Stimulated activated CD8-positive, alpha-beta memory T cell treated with anti-CD3 and anti-CD28 coated beads, Interleukin-12 subunit alpha, Interleukin-12 subunit beta, amount 100 ng/mL, for 4 hours (primary cell): ENCODE results near the gene DEGS1.
A peak's percentile ranks its signal among the peaks of the same experiment; 100 is the strongest.
"Not testable (repeated sequence)": the region's sequence is repeated elsewhere in the genome, so short reads cannot be mapped to it uniquely, and the experiment has no call there.

Source experiments
- DNase-seq: peaks from one replicate; pipeline ENCODE4 v3.0.0-alpha.2; 2020; ENCODE audit warnings: low read depth

Gene DEGS1

GRCh38 chr1:224180783-224181452 lies 2.1 kb upstream of the DEGS1 start:
- DNase-seq: no peak

DNA sequence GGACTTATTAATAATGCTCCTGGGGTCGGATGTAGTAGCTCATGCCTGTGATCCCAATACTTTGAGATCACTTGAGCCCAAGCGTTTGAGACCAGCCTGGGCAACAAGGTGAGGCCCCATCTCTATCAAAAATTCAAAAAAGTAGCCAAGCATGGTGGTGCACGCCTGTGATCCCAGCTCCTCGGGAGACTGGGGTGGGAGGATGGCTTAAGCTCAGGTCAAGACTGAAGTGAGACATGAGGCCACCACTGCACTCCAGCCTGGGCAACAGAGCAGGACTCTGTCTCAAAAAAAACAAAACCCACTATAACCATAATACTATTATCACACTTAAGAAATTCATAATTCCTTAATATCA lies 1.6 kb upstream of the DEGS1 start:
- DNase-seq: no peak

DNA sequence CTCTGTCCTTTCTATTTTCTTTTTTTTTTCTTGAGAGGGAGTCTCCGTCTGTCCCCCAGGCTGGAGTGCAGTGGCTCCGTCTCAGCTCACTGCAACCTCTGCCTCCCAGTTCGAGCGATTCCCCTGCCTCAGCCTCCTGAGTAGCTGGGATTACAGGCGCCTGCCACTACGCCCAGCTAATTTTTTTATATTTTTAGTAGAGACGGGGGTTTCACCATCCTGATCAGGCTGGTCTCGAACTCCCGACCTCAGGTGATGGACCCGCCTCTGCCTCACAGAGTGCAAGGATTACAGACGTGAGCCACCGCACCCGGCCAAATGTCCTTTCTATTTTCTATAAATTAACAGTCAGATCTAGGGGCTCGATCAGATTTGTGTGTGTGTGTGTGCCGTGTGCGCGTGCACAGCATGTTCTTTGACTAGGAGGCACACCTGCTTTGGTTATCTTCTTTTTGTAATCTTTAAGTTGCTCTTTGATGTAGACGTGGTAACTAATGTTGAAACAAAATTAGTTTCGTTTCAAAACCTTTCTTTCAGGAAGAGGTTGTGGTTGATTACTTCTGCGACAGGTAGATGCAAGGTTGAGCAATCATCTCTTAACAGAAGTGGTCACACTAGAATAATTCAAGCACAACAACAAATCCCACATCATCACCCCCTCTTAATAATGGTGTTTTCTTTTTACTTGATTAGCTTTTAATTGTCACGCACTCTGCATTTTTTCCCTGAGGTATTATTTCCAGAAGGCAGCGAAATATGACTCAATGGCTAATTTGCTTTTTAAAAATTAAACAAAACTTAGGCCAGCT lies 779 bp upstream of the DEGS1 start:
- no peak for DNase-seq

DNA sequence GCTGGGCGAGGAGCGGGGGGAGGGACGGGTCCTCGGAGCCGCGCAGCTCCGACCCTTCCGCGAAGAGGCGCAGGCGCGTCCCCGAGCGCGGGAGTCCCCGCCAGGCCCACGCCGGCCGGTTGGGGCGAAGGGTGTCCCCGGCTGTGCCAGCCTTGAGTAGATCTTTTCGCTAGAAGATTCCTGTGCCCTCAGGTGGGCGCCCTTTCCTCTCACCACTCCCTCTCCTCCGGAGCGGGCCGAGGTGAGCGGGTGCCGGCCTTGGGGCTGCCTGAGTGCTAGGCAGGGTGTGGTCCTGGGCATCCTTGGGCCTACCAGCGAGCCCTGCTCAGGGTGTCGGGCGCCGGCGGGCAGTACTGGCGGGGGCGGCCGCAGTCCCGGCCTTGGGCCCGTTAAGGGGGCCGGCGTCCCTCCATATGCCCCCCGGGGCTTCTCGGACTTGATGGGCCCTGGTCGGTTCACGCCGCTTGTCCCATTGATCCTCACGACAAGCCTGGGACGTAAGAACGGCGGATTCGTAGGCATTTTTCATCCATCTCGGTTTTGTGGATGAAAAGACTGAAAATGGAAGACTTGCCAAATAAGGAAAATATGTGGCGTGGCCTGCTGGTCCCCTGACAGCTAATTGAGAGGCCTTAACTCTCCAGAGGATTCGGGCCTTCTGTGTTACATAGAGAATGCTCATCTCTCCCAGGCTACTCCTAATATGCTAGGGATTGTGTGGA lies 712 bp downstream of the DEGS1 start:
- DNase-seq: peak; percentile 56

GRCh38 chr1:224185208-224185607 lies 2.2 kb downstream of the DEGS1 start:
- DNase-seq: no peak

- DNase-seq: no peak
These were observed 5.2 kb downstream of the DEGS1 start for GRCh38 chr1:224188286-224188685.

- no peak for DNase-seq
These were observed 6.5 kb downstream of the DEGS1 start for GRCh38 chr1:224189561-224189960.

DNA sequence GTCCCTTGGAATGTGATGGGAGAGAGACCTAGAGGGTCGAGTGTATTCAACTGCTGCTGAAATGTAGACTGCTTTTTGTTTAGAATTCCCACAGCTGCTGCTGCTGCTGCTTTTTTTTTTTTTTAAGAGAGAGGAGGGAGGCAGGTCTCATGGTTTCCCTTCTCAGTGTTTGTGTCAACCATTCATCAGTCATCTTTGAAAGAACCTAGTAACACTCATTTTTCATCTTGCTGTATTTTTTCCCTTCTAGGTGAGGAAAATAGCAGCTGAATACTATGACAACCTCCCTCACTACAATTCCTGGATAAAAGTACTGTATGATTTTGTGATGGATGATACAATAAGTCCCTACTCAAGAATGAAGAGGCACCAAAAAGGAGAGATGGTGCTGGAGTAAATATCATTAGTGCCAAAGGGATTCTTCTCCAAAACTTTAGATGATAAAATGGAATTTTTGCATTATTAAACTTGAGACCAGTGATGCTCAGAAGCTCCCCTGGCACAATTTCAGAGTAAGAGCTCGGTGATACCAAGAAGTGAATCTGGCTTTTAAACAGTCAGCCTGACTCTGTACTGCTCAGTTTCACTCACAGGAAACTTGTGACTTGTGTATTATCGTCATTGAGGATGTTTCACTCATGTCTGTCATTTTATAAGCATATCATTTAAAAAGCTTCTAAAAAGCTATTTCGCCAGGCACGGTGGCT lies 9.2 kb downstream of the DEGS1 start:
- DNase-seq: no peak

DNA sequence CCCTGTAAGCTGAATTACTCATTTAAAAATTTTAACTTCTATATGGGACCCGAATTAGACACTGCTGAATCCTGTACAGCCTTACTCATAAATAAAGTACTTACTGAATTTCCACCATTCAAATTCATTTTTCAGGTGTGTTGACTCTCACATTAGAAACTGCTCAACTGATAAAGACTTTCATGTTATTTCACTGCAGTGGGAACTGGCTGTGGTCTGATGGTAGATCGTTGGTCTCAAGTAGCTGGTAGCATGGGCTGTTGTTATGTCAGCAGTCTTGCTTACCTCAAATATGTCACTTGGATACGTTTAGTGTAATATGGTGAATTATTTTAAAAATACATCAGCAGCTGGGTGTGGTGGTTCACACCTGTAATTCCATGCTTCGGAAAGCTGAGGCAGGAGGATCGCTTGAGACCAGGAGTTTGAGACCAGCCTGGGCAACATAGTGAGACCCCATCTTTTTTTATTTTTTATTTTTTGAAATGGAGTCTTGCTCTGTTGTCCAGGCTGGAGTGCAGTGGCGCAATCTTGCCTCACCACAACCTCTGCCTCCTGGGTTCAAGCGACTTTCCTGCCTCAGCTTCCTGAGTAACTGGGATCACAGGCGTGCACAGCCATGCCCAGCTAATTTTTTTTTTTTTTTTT lies 10.4 kb downstream of the DEGS1 start:
- DNase-seq: no peak

GRCh38 chr1:224196813-224197600 lies 14.0 kb downstream of the DEGS1 start:
- no peak for DNase-seq

GRCh38 chr1:224198572-224198971 lies 15.5 kb downstream of the DEGS1 start:
- DNase-seq: no peak

DNA sequence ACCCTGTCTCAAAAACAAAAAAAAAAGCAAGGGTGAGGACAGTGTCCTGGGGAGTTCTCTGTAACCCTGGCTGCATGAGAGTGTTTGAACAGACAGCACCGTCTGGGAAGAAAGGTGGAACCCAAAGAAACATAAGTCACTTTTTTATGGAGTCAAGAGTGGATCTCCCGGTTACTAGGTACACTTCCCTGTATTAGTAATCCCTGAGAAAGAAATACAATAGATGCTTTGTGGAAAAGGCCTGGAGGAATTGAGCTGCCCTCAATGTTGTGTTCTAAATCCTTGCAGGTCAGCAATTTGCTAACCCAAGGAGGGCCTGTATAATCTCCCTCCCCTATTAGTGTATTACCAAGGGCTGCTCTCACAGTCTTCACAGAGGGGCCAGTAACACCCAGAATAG lies 16.6 kb downstream of the DEGS1 start:
- DNase-seq: no peak

DNA sequence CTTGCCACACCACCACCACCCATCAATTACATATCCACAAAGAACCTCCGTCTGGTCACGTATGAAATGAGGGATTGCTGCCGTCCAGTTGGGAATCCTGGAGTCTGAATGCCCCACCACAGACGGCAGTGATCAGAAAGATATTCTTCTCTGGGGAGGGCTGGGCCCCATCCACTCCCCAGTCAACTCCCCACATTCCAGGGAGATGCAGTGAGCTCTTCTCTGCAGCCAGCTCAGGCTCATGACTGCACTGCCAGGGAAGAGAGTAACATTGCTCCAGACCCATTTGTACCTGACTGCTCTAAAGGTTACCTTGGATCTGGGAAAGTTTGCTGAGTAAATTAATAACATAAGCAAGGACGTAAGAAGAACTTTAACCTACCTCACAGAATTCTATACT lies 18.3 kb downstream of the DEGS1 start:
- DNase-seq: no peak

- DNase-seq: no peak
These were observed 18.8 kb downstream of the DEGS1 start for GRCh38 chr1:224201853-224202252.

DNA sequence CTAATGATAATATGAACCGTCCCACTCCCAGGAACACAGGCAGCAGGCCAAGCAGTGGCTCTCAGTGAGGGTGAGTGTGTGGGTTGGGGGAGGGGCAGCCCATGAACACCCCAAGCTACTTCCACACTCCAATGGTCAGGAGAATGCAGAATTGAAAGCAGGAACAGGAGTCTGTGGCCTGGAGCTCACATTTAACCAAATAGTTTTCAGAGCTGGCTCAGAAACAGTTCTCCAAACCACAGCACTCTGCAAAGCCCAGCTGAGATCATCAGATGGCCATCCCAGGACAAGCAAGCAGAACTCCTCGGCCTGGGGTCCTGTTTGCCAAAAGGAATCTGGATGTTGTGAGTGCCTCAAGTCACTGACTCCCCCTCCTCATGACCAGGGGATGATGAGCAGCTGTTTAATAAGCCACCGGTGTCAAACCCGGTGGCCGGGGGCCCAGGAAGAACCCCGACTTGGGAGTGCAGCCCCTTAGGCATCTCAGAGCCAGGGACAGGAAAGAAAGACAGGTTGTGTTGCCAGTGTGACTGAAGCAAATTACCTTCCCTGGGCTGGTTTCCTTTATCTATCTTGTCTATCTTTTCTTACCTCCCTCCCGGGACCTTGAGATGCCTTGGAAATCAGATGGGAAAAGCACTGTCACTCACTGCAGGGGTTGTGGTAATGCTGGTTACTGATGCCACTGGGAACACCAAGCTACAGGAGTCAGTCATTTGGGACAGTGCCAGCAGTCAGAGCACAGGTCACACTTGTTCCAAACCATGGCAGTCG lies 20.4 kb downstream of the DEGS1 start:
- DNase-seq: no peak

- DNase-seq: peak; percentile 22
These were observed 22.4 kb downstream of the DEGS1 start for GRCh38 chr1:224205438-224205840.

DNA sequence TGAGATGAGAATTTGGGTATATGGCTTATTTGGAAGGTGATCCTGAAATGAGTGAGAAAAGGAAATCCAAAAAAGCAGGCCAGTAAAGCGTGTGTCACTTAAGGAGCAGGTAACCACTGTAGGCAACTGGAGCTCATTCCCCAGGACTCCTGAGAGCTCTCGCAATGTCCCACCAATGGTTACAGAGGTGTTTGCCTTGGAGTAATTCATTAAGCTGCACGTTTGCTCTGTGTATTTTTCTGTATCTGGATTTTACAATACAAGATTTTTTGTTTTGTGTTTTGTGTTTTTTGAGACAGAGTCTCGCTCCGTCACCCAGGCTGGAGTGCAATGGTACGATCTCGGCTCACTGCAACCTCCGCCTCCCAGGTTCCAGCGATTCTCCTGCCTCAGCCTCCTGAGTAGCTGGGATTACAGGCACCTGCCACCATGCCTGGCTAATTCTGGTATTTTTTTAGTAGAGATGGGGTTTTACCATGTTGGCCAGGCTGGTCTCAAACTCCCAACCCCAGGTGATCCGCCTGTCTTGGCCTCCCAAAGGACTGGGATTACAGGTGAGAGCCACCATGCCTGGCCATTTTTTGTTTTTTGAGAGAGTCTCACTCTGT lies 23.0 kb downstream of the DEGS1 start:
- not testable (repeated sequence) for DNase-seq

- DNase-seq: no peak
These were observed 28.3 kb downstream of the DEGS1 start for GRCh38 chr1:224211206-224211962.

DNA sequence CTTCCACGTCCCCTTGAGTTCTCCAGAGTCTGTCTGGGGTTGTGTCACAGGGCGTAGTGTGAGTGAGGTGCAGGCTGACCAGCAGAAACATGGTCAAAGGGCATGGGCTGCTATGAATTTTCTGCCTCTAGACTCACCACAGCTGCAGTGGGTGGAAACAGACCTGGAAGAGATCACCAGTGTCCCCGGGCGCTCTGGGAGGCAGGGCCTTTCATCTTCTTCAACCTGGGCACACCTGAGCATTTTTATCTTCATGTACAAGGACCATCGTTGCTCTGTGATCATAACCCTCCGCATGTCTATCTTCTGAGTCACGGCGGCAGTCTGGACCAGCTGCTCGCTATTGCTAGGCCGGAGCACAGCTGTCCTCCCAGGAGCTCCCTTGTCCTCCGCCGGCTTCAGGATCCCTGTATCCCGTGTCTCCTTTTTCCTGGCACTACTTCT lies 29.6 kb downstream of the DEGS1 start:
- DNase-seq: no peak
